ENCODE measurements around the gene NDFIP1. TPM values are rescaled to one million over a fixed set of nuclear protein-coding genes. Genes with fewer than 3 reads are reported as not detected.

The NDFIP1 gene
- total and polyA plus RNA-seq, 2 of the 4 experiments (the other 2 are of a cell fraction): 7.7 to 15.4 TPM

DNA sequence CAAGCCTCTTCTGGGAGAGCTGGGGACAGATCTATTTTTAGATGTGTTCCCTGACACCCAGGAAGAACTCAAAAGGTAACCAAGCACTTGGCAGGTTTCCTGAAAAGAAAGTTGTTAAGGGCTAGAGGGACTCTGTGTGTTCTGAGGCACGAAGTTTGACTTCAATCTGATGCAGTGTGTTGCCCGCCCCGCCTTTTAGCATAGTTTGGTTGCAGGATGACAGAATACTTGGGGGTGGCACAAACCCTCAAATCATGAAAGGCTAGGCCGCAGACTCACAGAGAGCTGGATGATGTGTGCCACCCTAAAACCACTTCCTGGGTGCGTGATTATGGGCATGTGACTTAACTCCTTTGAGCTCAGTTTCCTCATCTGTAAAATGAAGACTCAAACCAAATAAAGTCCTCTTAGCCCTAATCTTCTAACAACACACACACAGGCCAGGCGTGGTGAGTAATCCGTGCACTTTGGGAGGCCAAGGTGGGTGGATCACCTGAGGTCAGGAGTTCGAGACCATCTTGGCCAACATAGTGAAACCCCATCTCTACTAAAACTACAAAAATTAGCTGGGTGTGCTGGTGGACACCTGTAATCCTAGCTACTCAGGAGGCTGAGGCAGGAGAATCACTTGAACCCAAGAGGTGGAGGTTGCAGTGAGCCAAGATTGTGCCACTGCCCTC, 12.8 kb upstream of the NDFIP1 start:
- Histone ChIP-seq H4K20me1 (ENCODE audit: insufficient read depth, low read length) (no peaks in the 10 kb centered on the region), H2BK120ac (ENCODE audit: low read depth, low read length) (no peak overlapping the region), H3K9ac (ENCODE audit: low read depth, low read length) (no peak overlapping the region), H3K27ac (ENCODE audit: insufficient read depth, low read length) (no peak overlapping the region), H3K27me3 (ENCODE audit: control insufficient read depth, insufficient read depth, low read length) (peaks cover 10% of the 10 kb centered on the region), H2AFZ (replicated peaks; ENCODE audit: low read length, poor library complexity) (peak overlapping the region; percentile 14), H2AK5ac (ENCODE audit: low read depth, low read length) (no peak overlapping the region), H4K8ac (ENCODE audit: low read depth in 2 of 2, low read length in 2 of 2) (no peak overlapping the region), H3K14ac (replicated peaks; ENCODE audit: low read depth, low read length) (no peak overlapping the region), H3K9me3 (ENCODE audit: control insufficient read depth, insufficient read depth, low read length) (no peaks in the 10 kb centered on the region), H2BK15ac (ENCODE audit: low read depth, low read length) (no peak overlapping the region), H2AK9ac (replicated peaks; ENCODE audit: low read depth, low read length, poor library complexity) (no peak overlapping the region), H4K91ac (ENCODE audit: insufficient read depth, low read depth, low read length) (no peak overlapping the region), H3K79me1 (ENCODE audit: low read depth in 1 of 2, low read length in 2 of 2) (no peaks in the 10 kb centered on the region), H3K4ac (ENCODE audit: low read depth, low read length) (no peak overlapping the region), H2BK5ac (ENCODE audit: low read depth, low read length, poor library complexity, severe bottlenecking) (no peak overlapping the region), H3K4me3 (ENCODE audit: insufficient read depth, low read depth, low read length) (no peak overlapping the region), H3K18ac (ENCODE audit: low read depth, low read length) (no peak overlapping the region), H4K5ac (ENCODE audit: low read depth, low read length) (no peak overlapping the region), H3K36me3 (ENCODE audit: control insufficient read depth, insufficient read depth, low read length) (no peaks in the 10 kb centered on the region), H3K9me1 (ENCODE audit: insufficient read depth, low read length) (no peaks in the 10 kb centered on the region), H2BK20ac (ENCODE audit: low read depth, low read length) (no peak overlapping the region), H3K4me2 (ENCODE audit: low read depth, low read length) (no peak overlapping the region), H3K56ac (ENCODE audit: extremely low read depth, insufficient read depth, low read length) (no peak overlapping the region), H3K4me1 (ENCODE audit: control insufficient read depth, insufficient read depth, low read length) (no peaks in the 10 kb centered on the region), H3K23ac (ENCODE audit: low read depth, low read length) (no peak overlapping the region)
- in situ Hi-C loops (cut with MboI; ENCODE audit: low sequenced_read_pairs): no loop called here
- ATAC-seq (ENCODE audit: low read depth): no peak
- ChIA-PET CTCF (no interaction called here), POLR2A (ENCODE audit: unreplicated experiment) (no interaction called here)
- BruUV-seq (replicated peaks): no TSS peak
- WGBS, 2 experiments (ENCODE audit: extremely low coverage in 2 of 2, insufficient read length in 1 of 2): no CpG with 5 or more reads among the region's 8 CpGs
- dilution Hi-C loops (cut with HindIII; ENCODE audit: low sequenced_read_pairs, unreplicated experiment): no loop called here
- DNase-seq: no peak
- intact Hi-C loops (cut with micrococcal nuclease): no loop called here
- TF ChIP-seq RFX5 (IDR thresholded peaks at IDR 0.05; ENCODE audit: low read depth, low read length) (no peak), SMC3 (IDR thresholded peaks at IDR 0.05; ENCODE audit: low read depth, low read length) (no peak), POLR2A (IDR thresholded peaks at IDR 0.05; ENCODE audit: low read depth, low read length) (no peak), RCOR1 (IDR thresholded peaks at IDR 0.05; ENCODE audit: insufficient replicate concordance, low read length) (no peak)
- TF ChIP-seq, protein P1, sequence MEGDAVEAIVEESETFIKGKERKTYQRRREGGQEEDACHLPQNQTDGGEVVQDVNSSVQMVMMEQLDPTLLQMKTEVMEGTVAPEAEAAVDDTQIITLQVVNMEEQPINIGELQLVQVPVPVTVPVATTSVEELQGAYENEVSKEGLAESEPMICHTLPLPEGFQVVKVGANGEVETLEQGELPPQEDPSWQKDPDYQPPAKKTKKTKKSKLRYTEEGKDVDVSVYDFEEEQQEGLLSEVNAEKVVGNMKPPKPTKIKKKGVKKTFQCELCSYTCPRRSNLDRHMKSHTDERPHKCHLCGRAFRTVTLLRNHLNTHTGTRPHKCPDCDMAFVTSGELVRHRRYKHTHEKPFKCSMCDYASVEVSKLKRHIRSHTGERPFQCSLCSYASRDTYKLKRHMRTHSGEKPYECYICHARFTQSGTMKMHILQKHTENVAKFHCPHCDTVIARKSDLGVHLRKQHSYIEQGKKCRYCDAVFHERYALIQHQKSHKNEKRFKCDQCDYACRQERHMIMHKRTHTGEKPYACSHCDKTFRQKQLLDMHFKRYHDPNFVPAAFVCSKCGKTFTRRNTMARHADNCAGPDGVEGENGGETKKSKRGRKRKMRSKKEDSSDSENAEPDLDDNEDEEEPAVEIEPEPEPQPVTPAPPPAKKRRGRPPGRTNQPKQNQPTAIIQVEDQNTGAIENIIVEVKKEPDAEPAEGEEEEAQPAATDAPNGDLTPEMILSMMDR (conservative IDR thresholded peaks at IDR 0.05; ENCODE audit: low read depth, low read length): no peak
